Measurements from ENCODE around the gene KANSL1L. TPM values are rescaled to one million over a fixed set of nuclear protein-coding genes. Genes with fewer than 3 reads are reported as not detected.
"Not testable (repeated sequence)": the region's sequence is repeated elsewhere in the genome, so short reads cannot be mapped to it uniquely, and the experiment has no call there.

The KANSL1L gene
- total and polyA plus RNA-seq, 12 donors, result 4.0 to 27.3 (median 18.9) TPM

DNA sequence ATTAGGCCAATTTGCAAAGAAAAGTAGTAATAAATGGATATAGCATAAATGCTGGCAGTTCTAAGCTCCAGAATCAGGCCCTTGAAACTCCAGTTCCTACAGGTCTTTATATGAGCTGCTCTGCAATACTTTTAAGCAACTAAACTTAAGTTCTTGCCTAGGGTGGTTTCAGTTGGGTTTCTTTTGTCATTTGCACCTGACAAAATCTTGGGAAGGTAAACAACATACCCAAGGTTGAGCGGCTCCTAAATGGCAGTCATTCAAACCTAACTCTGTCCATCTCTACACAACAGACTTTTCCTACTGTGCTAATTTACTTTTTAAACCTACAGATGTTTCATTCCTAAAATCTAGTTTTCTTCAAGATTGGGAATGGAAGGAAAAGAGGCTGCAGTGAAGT, 9.3 kb upstream of the KANSL1L start:
- no peak for ATAC-seq

DNA sequence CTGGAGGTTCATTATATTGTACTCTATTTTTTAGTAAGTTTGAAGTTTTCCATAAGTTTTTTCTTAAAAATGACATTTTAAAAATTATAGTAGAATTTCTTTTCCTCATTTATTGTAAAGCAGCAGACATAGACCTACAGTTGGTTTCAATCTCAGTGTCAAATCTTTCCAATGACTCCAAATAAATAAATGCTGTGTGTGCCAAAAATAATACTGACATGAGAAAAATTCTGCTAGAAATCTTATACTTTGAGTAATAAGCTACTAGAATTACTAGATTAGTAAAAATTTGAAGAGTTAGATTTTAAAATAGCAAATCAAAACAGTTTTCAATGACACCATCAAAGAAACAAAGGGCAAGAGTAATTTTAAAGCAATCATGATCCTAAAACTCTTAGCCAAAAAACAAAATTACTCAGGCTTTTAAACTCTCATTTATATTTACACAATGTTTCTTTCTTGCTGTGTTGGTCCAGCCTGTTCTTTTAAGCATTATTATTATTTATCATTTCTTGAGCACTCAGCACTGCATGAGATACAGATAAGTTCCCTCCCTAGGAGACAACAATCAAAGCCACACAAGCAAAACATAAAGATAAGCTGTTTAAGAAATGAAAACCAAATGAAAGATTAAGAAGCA, 8.3 kb upstream of the KANSL1L start:
- Histone ChIP-seq H3K9me3 (peaks cover 0 to 24% (median 8%) of the 10 kb centered on the region in 11 donors), H3K4me1 (no peaks in the 10 kb centered on the region), H3K36me3 (no peaks in the 10 kb centered on the region), H3K27ac (no peak overlapping the region), H3K4me3 (no peak overlapping the region), H3K27me3 (no peaks in the 10 kb centered on the region)
- TF ChIP-seq, protein P1, sequence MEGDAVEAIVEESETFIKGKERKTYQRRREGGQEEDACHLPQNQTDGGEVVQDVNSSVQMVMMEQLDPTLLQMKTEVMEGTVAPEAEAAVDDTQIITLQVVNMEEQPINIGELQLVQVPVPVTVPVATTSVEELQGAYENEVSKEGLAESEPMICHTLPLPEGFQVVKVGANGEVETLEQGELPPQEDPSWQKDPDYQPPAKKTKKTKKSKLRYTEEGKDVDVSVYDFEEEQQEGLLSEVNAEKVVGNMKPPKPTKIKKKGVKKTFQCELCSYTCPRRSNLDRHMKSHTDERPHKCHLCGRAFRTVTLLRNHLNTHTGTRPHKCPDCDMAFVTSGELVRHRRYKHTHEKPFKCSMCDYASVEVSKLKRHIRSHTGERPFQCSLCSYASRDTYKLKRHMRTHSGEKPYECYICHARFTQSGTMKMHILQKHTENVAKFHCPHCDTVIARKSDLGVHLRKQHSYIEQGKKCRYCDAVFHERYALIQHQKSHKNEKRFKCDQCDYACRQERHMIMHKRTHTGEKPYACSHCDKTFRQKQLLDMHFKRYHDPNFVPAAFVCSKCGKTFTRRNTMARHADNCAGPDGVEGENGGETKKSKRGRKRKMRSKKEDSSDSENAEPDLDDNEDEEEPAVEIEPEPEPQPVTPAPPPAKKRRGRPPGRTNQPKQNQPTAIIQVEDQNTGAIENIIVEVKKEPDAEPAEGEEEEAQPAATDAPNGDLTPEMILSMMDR (IDR thresholded peaks at IDR 0.05), result no peak
- intact Hi-C loops (cut with DNase I), result loop anchor here in 1 of 10 donors (10.0 kb wide), 1 partner anchor 175 kb away; the partner anchor contains the start of gene RPE
- no peak for DNase-seq
- no peak for ATAC-seq

More for the DNA sequence above, 9.3 kb upstream of the KANSL1L start:
- Histone ChIP-seq H3K27ac (no peak overlapping the region), H3K4me1 (no peaks in the 10 kb centered on the region), H3K4me3 (no peak overlapping the region), H3K9me3 (peaks cover 0 to 33% (median 14%) of the 10 kb centered on the region in 11 donors), H3K27me3 (no peaks in the 10 kb centered on the region), H3K36me3 (no peaks in the 10 kb centered on the region)
- TF ChIP-seq, protein P1 (IDR thresholded peaks at IDR 0.05), result no peak
- DNase-seq, result no peak
- intact Hi-C loops (cut with DNase I), result no loop called here
- 97 to 100% methylated on average over 1 of the region's 1 CpG for WGBS, 2 donors

DNA sequence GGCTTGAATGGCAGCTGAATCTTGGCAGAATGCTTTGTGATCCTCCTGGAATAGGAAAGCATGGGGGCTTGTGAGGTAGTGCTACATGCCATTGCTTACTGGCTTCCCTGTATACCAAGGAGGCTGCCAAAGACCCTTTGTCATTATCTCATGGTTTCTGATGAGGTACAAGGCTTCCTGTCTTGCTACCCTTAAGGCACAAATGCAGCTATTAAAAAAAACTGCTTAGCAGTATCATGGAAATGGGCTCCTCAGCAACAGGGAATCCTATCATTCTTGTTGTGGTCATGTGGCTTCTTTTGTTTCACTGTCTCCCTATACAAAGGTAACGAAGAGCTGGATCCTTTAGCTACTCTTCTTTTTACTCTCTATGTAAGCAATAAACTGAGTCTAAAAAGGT, 6.6 kb upstream of the KANSL1L start:
- Histone ChIP-seq H3K9me3 (peaks cover 0 to 7% (median 0%) of the 10 kb centered on the region in 11 donors), H3K27me3 (no peaks in the 10 kb centered on the region), H3K27ac (no peak overlapping the region), H3K4me3 (no peak overlapping the region), H3K4me1 (peaks cover 0 to 1% (median under 1%) of the 10 kb centered on the region in 9 donors), H3K36me3 (no peaks in the 10 kb centered on the region)
- no peak for DNase-seq
- 91 to 97% methylated on average over 1 of the region's 1 CpG for WGBS, 2 donors
- intact Hi-C loops (cut with DNase I), result loop anchor here in 1 of 10 donors (10.0 kb wide), 1 partner anchor 173 kb away; the partner anchor contains the start of gene RPE
- TF ChIP-seq, protein P1 (IDR thresholded peaks at IDR 0.05), result no peak
- ATAC-seq, result no peak

DNA sequence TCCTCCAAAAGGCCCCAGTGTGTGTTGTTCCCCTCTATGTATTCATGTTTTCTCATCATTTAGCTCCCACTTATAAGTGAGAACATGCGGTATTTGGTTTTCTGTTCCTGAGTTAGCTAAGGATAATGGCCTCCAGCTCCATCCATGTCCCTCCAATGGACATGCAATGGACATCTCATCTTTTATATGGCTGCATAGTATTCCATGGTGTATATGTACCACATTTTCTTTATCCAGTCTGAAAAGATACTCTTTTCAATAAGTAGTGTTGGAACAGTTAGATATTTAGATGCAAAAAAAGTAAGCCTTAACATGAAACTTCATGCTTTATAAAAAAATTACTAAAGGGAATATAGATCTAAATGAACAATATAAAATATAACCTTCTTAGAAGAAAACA, 5.9 kb upstream of the KANSL1L start:
- not testable (repeated sequence) for H3K27ac ChIP-seq, ATAC-seq, DNase-seq, H3K9me3 ChIP-seq, H3K36me3 ChIP-seq, H3K4me3 ChIP-seq, H3K4me1 ChIP-seq, H3K27me3 ChIP-seq
- 97 to 98% methylated on average over 1 of the region's 1 CpG for WGBS, 2 donors
- intact Hi-C loops (cut with DNase I), result loop anchor here in 1 of 10 donors (10.0 kb wide), 1 partner anchor 172 kb away; the partner anchor contains the start of gene RPE

DNA sequence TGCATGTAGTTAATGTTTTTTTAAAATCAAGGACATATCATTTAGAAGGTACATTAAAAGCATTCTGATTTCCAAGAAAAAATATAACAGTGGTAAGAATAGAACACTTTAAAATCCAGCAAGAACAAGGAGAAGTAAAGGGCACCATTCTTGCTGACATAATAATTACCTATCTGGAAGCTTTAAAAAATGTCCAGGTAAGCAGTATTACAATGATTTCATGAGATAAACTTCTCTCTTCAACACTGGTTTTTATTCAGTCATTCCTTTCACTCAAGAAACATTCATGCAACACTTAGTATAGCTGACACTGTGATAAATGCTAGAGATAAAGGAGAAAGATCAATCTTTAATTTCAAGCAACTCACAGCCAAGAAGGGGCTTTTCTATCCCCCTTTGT, 2.9 kb upstream of the KANSL1L start:
- intact Hi-C loops (cut with DNase I), result loop anchor here in 4 of 10 donors (5.0 to 10.0 kb wide), 2 partner anchors 169 to 172 kb away; partner anchors contain the start of gene RPE (in 4 of the 4)

More for the DNA sequence above, 2.9 kb upstream of the KANSL1L start:
- peaks cover 0 to 16% (median 13%) of the 10 kb centered on the region in 9 donors for H3K4me1 ChIP-seq
- H3K27me3 ChIP-seq, result peaks cover 0 to 9% (median 0%) of the 10 kb centered on the region in 7 donors
- H3K36me3 ChIP-seq, result no peaks in the 10 kb centered on the region
- H3K27ac ChIP-seq, result no peak overlapping the region
- ATAC-seq (no peak), DNase-seq (no peak)
- H3K9me3 ChIP-seq, result peaks cover 0 to 6% (median 0%) of the 10 kb centered on the region in 11 donors
- H3K4me3 ChIP-seq, result no peak overlapping the region
- TF ChIP-seq, protein P1 (IDR thresholded peaks at IDR 0.05), result no peak
